GM06990 (cell line): ENCODE data around the gene WRAP73.

Source experiments
- DNase-seq: peaks from one replicate; pipeline ENCODE4 v3.0.0-alpha.2; 2011; ENCODE audit not compliant: insufficient read length; ENCODE audit errors: extremely low read depth
- H3K27me3 ChIP-seq: replicated peaks from 2 replicates; pipeline ENCODE4 v1.6.0; 2011; ENCODE audit warnings: low read length; ENCODE audit not compliant: control insufficient read depth, insufficient read depth
- H3K36me3 ChIP-seq: 2 replicates; pipeline ENCODE4 v1.5.1; 2011; ENCODE audit warnings: low read length; ENCODE audit not compliant: control insufficient read depth, insufficient read depth
- H3K4me3 ChIP-seq: replicated peaks from 2 replicates; pipeline ENCODE4 v1.5.1; 2011; ENCODE audit warnings: low read depth, mild to moderate bottlenecking, control low read depth, low read length
- CTCF ChIP-seq: IDR thresholded peaks from 2 replicates; pipeline ENCODE4 v1.5.1; 2011; ENCODE audit warnings: low read length, control low read depth, mild to moderate bottlenecking, inconsistent platforms; ENCODE audit not compliant: insufficient read depth, poor library complexity, severe bottlenecking

WRAP73 gene

GRCh38 chr1:3604468-3604974 is 45.4 kb downstream of the WRAP73 start:
- no peak overlapping the region for H3K4me3 ChIP-seq
- DNase-seq, result no peak
- TF ChIP-seq CTCF, result no peak
- no peaks in the 10 kb centered on the region for H3K36me3 ChIP-seq
- no peaks in the 10 kb centered on the region; the same call in 1 of the 2 replicates for H3K27me3 ChIP-seq

- DNase-seq, result no peak
- Histone ChIP-seq H3K27me3 (no peaks in the 10 kb centered on the region; the same call in 1 of the 2 replicates), H3K4me3 (no peak overlapping the region), H3K36me3 (no peaks in the 10 kb centered on the region)
- no peak for TF ChIP-seq CTCF
Observed at GRCh38 chr1:3603571-3604467, 46.1 kb downstream of the WRAP73 start.

- H3K4me3 ChIP-seq, result no peak overlapping the region
- no peak for TF ChIP-seq CTCF
Observed at GRCh38 chr1:3603156-3603555, 46.7 kb downstream of the WRAP73 start.

GRCh38 chr1:3602375-3602774 is 47.5 kb downstream of the WRAP73 start:
- Histone ChIP-seq H3K4me3 (no peak overlapping the region), H3K36me3 (no peaks in the 10 kb centered on the region), H3K27me3 (no peaks in the 10 kb centered on the region; the same call in 1 of the 2 replicates)
- no peak for TF ChIP-seq CTCF
- DNase-seq, result no peak

More at GRCh38 chr1:3603156-3603555, 46.7 kb downstream of the WRAP73 start:
- no peaks in the 10 kb centered on the region for H3K36me3 ChIP-seq
- no peaks in the 10 kb centered on the region; the same call in 1 of the 2 replicates for H3K27me3 ChIP-seq
- DNase-seq, result no peak

- no peak for DNase-seq
- TF ChIP-seq CTCF, result no peak
- Histone ChIP-seq H3K4me3 (no peak overlapping the region), H3K36me3 (no peaks in the 10 kb centered on the region), H3K27me3 (no peaks in the 10 kb centered on the region; the same call in 1 of the 2 replicates)
Observed at GRCh38 chr1:3601743-3602142, 48.2 kb downstream of the WRAP73 start.
